Activated T-cell treated with anti-CD3 and anti-CD28 coated beads, Interleukin-2, amount 50 U/mL, for 24 hours (primary cell): Measurements from ENCODE around the gene EML4.

Experiments
- DNase-seq: peaks from one replicate; pipeline ENCODE4 v3.0.0-alpha.2; 2020
- H3K27ac Mint-ChIP-seq: 2 replicates; pipeline ENCODE4 v1.8.0; 2020; ENCODE audit warnings: mild to moderate bottlenecking, mixed read lengths
- H3K27me3 Mint-ChIP-seq: 2 replicates; pipeline ENCODE4 v1.8.0; 2020; ENCODE audit warnings: mixed read lengths
- H3K36me3 Mint-ChIP-seq: 2 replicates; pipeline ENCODE4 v1.8.0; 2020; ENCODE audit warnings: low read depth, mixed read lengths
- H3K4me1 Mint-ChIP-seq: 2 replicates; pipeline ENCODE4 v1.8.0; 2020; ENCODE audit warnings: low read depth, mixed read lengths
- H3K4me3 Mint-ChIP-seq: 2 replicates; pipeline ENCODE4 v1.8.0; 2020; ENCODE audit warnings: mild to moderate bottlenecking, moderate library complexity, mixed read lengths
- H3K9me3 Mint-ChIP-seq: 2 replicates; pipeline ENCODE4 v1.8.0; 2020; ENCODE audit warnings: mixed read lengths

The EML4 gene

DNA sequence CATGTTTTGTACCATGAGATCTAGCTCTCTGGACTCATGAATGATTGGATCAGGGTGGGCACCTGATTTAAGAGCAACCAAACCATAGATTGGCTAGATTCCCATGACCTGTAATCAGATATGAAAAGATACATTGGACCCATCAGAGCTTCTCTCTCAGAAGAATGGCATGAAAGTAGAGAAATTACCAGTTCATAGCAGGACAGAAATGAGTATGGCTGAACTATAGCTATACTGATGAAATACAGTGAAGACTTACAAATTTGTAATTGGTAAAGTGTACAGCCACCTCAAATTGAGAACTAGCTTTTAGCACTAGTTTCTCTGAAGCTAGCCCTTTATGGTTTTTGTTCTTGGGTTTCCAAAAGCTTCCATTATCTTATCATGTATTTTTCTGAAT, 19.0 kb upstream of the EML4 start:
- Mint-ChIP-seq H3K4me1 (peaks cover 11% of the 10 kb centered on the region), H3K4me3 (no peak overlapping the region), H3K27ac (peak overlapping the region; percentile 57), H3K36me3 (no peaks in the 10 kb centered on the region), H3K9me3 (no peaks in the 10 kb centered on the region), H3K27me3 (no peaks in the 10 kb centered on the region)
- DNase-seq, result no peak

DNA sequence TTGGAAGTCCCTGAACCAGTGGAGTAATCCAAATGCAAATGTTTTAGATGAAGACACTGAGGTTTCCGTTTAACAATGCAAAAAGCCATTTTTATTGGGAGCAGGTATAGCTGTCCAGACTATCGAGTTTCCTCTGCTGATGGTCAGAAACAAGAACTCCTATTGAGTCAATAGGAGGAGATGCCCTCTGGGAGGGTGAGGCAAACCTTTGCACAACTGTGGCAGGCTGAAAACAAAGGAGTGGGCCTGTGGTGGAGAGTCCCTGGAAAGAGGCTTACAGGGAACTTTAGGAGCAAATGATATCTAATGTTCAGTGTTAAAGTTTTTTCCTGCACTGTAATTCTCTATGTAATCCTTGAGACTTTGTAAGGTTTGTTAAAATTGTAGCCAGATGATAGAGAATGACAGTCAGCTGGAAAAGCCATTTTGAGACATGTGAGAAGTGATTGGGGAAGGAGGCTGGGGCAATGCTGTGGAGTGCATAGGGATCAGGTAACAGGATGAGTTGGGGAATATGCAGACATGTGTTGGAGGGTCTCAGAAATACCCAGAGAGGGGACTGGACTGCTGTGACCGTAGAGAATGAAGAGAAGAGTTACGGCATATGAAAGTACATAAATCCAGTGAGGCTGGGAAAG, 15.1 kb upstream of the EML4 start:
- no peak overlapping the region for H3K4me3 Mint-ChIP-seq
- no peak for DNase-seq
- H3K9me3 Mint-ChIP-seq, result no peaks in the 10 kb centered on the region
- H3K27ac Mint-ChIP-seq, result no peak overlapping the region
- H3K27me3 Mint-ChIP-seq, result no peaks in the 10 kb centered on the region
- H3K4me1 Mint-ChIP-seq, result peaks cover 10% of the 10 kb centered on the region
- H3K36me3 Mint-ChIP-seq, result no peaks in the 10 kb centered on the region

DNA sequence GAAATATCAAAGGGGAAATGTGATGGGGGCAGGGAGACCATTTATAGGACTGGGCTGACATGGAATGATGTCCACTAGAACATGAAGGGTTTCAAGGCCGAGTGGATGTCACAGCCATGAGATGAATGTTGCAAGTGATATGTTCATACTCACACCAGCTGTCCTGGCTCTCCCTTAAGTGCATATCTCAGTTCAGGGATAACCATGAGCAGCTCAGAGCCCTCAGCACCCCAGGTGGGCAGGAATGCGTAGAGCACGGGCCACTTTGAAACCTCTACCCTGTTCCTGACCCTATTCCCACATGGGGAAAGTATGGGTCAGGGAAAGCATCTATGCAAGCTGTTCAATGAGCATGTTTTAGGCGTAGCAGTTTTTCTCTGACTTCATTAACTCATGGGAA, 12.4 kb upstream of the EML4 start:
- Mint-ChIP-seq H3K27me3 (no peaks in the 10 kb centered on the region), H3K4me3 (no peak overlapping the region), H3K4me1 (no peaks in the 10 kb centered on the region), H3K27ac (no peak overlapping the region), H3K9me3 (no peaks in the 10 kb centered on the region), H3K36me3 (no peaks in the 10 kb centered on the region)
- DNase-seq, result no peak

DNA sequence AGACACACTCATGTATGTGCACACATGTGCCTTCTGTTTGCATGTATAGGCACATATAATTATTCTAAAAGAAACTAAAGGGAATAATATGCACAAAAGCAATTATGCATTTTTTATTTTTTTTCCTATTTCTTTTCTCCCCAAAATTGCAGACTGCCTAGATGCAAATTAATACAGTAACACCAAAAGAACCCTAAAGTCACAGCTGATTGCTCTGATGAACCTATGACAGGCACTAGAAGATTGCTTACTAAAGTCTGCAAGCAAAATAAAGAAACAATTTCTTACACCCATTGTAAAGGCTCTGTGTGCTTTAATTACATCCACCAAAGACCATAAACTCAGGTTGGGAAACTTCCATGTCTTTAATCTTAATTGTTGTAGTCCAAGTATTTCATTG, 7.7 kb upstream of the EML4 start:
- Mint-ChIP-seq H3K27ac (no peak overlapping the region), H3K9me3 (no peaks in the 10 kb centered on the region), H3K36me3 (no peaks in the 10 kb centered on the region), H3K4me1 (no peaks in the 10 kb centered on the region), H3K4me3 (no peak overlapping the region), H3K27me3 (no peaks in the 10 kb centered on the region)
- no peak for DNase-seq

DNA sequence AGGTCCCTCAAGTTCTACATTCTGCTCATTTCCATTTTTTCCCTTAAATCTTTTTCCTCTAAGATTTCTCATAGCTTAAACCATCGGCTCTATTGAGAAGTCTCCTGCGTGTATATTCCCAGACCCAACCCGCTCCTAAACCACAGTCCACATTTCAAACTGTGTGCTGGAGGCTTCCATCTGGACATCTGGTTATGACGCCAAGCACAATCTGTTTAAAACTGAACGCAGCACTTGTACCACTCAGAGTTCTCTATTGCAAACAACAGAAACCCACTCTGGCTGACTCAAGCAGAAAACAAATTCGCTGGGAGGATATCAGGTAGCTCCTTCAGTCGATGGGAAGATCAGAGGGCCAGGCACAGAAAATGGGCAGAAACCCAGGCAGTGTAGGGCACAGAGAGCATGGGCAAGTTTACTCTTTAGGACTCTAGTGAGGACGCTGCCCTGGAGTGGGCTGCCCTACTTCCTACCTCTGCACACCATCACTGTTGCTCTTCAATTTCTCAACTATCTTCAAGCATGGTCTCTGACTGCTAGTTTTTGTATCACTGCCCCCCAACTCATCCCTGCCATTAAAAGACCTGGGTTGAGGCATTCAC, 5.6 kb upstream of the EML4 start:
- no peaks in the 10 kb centered on the region for H3K27me3 Mint-ChIP-seq
- DNase-seq, result no peak
- H3K27ac Mint-ChIP-seq, result no peak overlapping the region
- H3K9me3 Mint-ChIP-seq, result no peaks in the 10 kb centered on the region
- H3K36me3 Mint-ChIP-seq, result no peaks in the 10 kb centered on the region
- no peak overlapping the region for H3K4me3 Mint-ChIP-seq
- H3K4me1 Mint-ChIP-seq, result peaks cover under 1% of the 10 kb centered on the region

DNA sequence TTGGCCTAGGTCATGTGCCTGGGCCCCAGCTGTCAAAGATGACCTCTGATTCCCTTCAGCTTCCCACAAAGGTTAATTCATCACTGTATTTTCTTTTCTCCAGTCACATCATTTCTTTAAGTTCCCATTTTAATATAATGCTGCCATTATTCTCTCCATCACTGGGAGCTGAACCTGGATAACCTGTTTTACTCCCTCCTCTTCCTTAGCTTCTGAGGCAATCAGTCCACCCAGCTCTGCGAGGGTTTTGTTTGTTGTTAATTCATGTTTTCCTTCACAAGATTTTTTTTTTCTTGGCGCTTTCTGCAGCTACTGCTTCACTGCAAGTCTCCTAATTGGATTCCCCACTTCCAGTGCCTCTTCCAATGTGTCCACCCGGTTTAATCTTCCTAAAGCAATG, 5.1 kb upstream of the EML4 start:
- Mint-ChIP-seq H3K36me3 (no peaks in the 10 kb centered on the region), H3K27ac (no peak overlapping the region), H3K4me3 (no peak overlapping the region), H3K9me3 (no peaks in the 10 kb centered on the region), H3K27me3 (no peaks in the 10 kb centered on the region), H3K4me1 (peaks cover 6% of the 10 kb centered on the region)
- no peak for DNase-seq

DNA sequence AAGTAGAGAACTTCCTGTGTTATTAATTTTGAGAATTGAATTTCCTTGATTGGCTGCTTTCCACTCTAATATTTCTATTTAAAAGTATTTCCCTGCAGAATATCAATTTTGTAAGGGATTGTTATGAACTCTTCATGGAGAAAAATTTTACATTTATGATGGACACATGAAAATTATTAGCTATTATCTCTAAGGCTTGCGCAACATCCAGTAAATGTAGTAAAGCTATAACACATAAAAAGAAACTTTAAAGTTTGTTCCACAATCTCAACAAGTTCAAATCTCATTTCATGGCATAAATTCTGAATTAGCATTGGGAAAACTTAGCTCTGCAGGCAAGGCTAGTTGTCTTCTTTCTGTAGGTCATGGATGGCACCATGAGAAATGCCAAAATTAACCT, 4.2 kb upstream of the EML4 start:
- H3K9me3 Mint-ChIP-seq, result no peaks in the 10 kb centered on the region
- DNase-seq, result no peak
- no peaks in the 10 kb centered on the region for H3K36me3 Mint-ChIP-seq
- H3K4me1 Mint-ChIP-seq, result peaks cover 6% of the 10 kb centered on the region
- H3K4me3 Mint-ChIP-seq, result no peak overlapping the region
- H3K27ac Mint-ChIP-seq, result no peak overlapping the region
- no peaks in the 10 kb centered on the region for H3K27me3 Mint-ChIP-seq

DNA sequence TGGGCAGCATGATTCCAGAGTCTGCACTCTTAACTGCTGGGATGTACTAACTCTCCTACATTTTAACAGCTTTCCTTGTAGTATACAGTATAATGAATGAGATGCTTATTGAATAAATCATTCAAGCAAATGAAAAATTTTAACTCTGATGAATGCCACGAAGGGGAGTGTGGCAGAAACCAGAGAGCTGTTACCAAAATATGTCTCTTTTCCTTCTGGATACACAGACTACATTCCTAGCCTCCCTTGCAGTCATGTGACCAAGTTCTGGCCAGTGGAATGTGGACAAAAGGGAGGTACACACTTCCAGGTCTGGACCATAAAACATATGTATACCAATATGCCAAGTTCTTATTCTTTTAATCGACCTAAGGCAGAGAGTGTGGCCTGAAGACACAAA, 1.7 kb upstream of the EML4 start:
- H3K4me3 Mint-ChIP-seq, result no peak overlapping the region
- H3K27ac Mint-ChIP-seq, result no peak overlapping the region
- no peaks in the 10 kb centered on the region for H3K27me3 Mint-ChIP-seq
- no peaks in the 10 kb centered on the region for H3K9me3 Mint-ChIP-seq
- DNase-seq, result no peak
- H3K36me3 Mint-ChIP-seq, result peaks cover 4% of the 10 kb centered on the region
- H3K4me1 Mint-ChIP-seq, result peaks cover 11% of the 10 kb centered on the region

DNA sequence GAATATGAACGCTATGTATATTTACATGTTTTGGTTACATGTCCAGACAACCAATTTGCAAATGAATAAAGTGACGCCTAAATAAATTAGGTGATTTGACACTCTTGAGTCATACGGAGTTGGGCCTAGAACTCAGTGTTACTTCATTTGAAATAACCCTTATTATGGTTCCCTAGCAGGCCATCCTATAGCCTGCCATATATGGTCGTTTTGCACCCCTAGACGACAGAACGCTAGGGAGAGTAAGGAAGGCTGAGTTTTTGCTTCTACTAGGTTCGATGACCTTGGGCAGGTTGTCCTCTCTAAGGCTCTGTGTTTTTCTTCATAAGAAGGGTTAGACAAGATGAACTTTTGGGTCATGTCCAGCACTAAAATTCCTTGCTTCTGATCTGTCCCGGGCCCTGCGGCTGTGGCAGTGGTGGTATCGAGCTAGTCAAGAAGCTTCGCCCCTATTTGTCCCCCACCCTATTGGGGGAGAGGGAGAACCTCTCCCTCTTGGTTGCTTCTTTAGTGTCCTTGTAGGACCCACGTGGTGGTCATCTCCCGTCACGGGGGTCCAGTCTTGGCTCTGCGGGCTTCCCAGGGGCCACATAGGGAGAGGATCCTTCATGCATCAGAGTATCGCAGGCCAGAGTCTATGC, 574 bp upstream of the EML4 start:
- Mint-ChIP-seq H3K4me3 (no peak overlapping the region), H3K27ac (no peak overlapping the region), H3K9me3 (no peaks in the 10 kb centered on the region), H3K27me3 (no peaks in the 10 kb centered on the region), H3K4me1 (peaks cover 22% of the 10 kb centered on the region), H3K36me3 (peaks cover 8% of the 10 kb centered on the region)
- DNase-seq, result no peak

DNA sequence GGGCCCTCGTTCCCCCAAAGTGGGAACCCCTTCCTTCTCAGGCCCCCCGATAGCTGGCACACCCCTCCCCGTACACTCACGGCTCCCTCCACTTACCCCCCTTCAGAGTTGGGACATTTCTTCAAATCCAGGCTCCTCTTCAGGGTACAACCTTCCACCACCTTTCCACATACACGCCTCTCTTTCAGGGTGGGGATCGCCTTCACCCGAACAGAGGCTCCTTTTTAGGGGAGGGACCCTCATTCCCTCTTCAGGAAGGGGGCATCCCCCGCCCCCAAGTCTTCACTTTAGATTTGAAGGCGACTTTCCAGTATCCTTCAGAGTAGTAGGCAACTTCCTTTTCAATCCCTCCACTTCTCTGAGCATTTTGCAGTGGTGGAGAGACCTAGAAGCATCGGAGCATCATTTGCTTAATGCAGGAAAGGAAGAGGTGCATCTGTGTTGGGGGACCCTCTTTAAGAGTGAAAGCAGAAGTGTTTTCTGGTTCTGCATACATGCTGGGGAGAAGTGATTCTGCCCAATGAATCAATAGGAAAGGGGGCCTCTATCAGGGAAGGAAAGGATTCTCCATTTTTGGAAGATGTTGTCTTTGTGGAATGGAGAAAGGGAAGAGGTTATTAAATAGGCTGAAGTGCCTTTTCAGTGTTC, 845 bp downstream of the EML4 start:
- H3K9me3 Mint-ChIP-seq, result no peaks in the 10 kb centered on the region
- peaks cover 8% of the 10 kb centered on the region for H3K36me3 Mint-ChIP-seq
- H3K4me1 Mint-ChIP-seq, result peaks cover 28% of the 10 kb centered on the region
- H3K27me3 Mint-ChIP-seq, result no peaks in the 10 kb centered on the region
- DNase-seq, result no peak
- H3K4me3 Mint-ChIP-seq, result no peak overlapping the region
- H3K27ac Mint-ChIP-seq, result no peak overlapping the region

DNA sequence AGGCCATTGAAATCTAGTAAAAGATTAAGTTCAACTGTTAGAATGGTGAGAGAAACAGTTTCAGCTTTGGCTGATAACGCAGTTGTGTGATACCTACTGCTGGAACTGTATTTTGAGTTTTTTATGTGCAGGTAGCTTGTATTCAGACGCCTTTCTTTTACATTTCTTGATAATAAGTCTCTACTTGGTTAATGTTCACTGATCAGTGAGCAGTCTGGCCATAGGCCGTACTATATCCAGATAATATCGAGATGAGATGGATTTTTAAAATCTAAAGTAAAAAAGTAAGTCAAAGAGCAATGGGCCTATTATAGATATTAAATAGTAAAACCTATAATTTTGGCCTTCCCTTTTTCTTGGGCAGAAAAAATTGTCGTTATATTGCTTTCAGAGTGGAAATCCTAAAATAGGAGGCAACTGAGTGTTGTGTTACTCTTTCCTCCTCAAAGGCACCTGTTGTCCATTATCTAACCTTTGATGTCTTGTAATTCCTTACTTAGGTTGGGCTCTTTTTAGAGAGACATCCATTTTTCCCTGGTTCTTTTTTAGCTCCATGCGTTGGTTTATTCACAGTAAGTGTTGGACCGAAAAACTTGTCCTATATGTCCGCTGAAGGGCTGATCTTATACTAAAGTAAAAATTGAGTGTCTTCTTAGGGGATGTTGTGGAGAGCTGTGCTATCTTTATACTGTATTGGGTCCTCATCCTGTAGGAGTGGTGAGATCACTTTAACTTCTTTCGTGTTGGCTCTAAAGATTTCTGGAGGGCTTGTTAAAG, 1.7 kb downstream of the EML4 start:
- DNase-seq, result no peak
- H3K4me1 Mint-ChIP-seq, result peaks cover 35% of the 10 kb centered on the region
- H3K27ac Mint-ChIP-seq, result no peak overlapping the region
- H3K9me3 Mint-ChIP-seq, result no peaks in the 10 kb centered on the region
- no peaks in the 10 kb centered on the region for H3K27me3 Mint-ChIP-seq
- H3K4me3 Mint-ChIP-seq, result no peak overlapping the region
- peaks cover 9% of the 10 kb centered on the region for H3K36me3 Mint-ChIP-seq

DNA sequence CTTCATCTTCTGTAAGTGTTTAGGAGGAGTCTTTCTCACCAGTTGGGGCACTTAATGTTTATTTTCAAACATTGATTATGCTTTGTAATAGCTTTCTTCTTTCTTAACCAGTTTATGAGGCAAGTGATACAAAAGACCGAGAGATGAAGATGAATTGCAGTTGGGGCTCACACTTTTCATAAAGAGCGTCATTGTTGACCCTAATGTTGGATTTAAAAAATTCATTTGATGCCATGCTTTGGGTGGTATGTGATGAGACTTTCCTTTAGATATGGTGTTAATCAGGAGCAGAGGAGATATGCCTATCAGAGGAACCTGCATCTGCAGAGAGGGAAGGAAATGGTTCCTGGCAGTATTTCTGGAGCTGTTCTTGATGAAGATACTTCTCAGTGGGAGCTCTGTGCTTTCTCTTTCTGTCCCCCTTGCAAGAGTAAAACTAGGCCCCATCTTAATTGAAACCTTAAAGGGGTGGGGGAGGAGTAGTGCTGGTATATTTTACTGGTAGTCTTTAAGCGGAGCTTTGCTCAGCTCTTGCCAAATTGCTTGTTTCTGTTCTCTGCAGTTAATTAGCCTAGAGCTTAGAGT, 2.3 kb downstream of the EML4 start:
- Mint-ChIP-seq H3K4me3 (no peak overlapping the region), H3K27ac (no peak overlapping the region), H3K36me3 (peaks cover 15% of the 10 kb centered on the region), H3K27me3 (no peaks in the 10 kb centered on the region), H3K9me3 (no peaks in the 10 kb centered on the region), H3K4me1 (peaks cover 42% of the 10 kb centered on the region)
- no peak for DNase-seq

DNA sequence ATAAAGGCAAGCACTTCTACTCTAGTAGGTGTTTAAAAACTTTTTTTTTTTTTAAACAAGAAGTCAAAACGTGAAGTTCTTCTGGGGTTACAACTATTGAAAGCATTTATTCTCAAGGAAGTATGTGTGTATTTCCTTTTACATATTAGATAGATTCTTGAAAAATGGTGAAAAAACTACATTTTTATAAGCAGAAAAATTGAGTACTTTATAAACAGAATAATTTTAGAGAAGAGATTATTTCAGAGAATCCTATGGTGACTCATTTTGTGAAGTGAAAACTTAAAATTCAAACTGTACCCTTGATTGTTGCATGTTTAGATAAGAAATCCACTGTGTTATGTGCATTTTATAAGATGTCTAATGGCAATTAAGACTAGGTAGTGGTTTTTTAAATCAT, 2.9 kb downstream of the EML4 start:
- Mint-ChIP-seq H3K27ac (no peak overlapping the region), H3K36me3 (peaks cover 17% of the 10 kb centered on the region), H3K4me3 (no peak overlapping the region), H3K4me1 (peaks cover 46% of the 10 kb centered on the region), H3K27me3 (no peaks in the 10 kb centered on the region), H3K9me3 (no peaks in the 10 kb centered on the region)
- DNase-seq, result no peak

DNA sequence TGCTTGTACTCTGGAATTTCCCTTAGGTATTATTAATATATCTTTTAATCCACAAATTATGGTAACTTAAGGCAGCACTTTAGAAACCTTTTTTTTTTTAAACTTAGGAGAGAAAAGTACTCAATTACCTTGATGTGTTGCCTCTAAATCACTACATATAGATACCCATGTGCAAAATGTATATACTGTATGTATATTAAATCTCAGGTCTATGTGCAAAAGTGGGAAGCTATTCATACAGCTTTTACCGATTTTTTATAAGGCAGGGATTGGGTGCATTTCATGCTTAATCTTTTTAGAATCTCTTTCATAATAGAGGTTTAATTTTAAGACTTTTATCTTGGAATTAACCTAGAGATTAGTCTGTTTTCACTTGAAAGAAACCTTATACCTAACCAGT, 3.4 kb downstream of the EML4 start:
- peaks cover 20% of the 10 kb centered on the region for H3K36me3 Mint-ChIP-seq
- H3K27ac Mint-ChIP-seq, result no peak overlapping the region
- H3K27me3 Mint-ChIP-seq, result no peaks in the 10 kb centered on the region
- H3K4me1 Mint-ChIP-seq, result peaks cover 50% of the 10 kb centered on the region
- H3K4me3 Mint-ChIP-seq, result no peak overlapping the region
- H3K9me3 Mint-ChIP-seq, result no peaks in the 10 kb centered on the region
- no peak for DNase-seq
